ENCODE results near the gene LDLRAD4. TPM values are rescaled to one million over a fixed set of nuclear protein-coding genes. Genes with fewer than 3 reads are reported as not detected.

Gene LDLRAD4
- total RNA-seq, 1 donor, result under 0.01 TPM

DNA sequence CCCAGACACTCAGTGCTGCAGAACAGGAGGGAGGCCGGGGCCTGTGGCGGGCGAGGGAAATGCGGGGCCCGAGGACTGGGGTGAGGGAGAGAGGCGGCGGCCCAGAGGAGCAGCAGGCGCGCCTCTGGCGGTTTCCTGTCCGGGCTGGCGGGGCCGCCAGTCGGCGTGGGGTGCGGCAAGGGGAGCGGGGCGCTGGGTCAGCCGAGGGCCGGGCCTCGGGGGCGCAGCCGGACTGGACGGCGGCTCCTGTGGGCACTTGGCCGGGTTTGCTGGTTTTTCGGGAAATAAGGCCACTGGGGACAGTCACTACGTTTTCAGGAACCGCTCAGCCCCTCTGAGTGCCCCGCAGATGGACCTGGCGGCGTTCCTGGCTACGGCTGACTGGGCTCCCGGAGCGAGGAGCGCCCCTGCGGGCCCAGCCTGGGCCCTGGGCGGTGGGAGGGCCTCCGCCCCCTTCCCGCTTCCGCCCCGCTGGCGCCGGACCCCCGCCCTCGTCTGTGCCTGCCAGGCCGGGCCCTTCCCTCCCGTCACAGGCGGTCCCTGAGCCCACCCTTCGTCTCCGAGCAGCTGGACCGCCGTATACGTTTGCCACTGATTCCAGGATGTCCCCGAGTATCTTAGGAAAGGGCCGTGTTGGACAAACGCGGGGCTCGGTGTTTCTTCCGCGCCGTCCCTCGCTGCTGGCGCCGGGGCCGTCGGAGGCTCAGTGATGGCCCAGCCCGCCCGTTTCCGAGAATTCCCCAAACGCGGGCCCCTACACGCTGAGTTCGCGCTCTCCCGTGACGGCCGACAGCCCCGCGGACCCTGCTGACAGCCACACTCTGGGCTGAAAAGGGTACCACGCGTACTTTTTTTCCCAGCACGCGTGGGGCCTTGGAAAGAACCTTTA is 423.2 kb downstream of the LDLRAD4 start:
- Histone ChIP-seq H3K4me3 (ENCODE audit: insufficient read depth, low read length) (peak overlapping the region; percentile 25), H3K4me2 (ENCODE audit: insufficient read depth, low read length) (no peak overlapping the region), H3K79me2 (ENCODE audit: insufficient read depth, low read length) (no peaks in the 10 kb centered on the region), H3K27me3 (ENCODE audit: insufficient read depth, low read length) (peaks cover 13% of the 10 kb centered on the region), H3K4me1 (ENCODE audit: insufficient read depth, low read length) (no peaks in the 10 kb centered on the region), H3K36me3 (ENCODE audit: insufficient read depth, low read length) (no peaks in the 10 kb centered on the region), H2AFZ (ENCODE audit: low read length) (no peak overlapping the region), H3K9me3 (ENCODE audit: low read depth, low read length) (no peaks in the 10 kb centered on the region), H3K27ac (ENCODE audit: low read depth, low read length) (no peak overlapping the region), H4K20me1 (ENCODE audit: insufficient read depth, low read length) (no peaks in the 10 kb centered on the region)
- DNase-seq (ENCODE audit: insufficient read length, low spot score, missing footprints), result peak; percentile 90
- TF ChIP-seq CTCF (IDR thresholded peaks at IDR 0.05; ENCODE audit: extremely low read depth, low read depth, low read length), result no peak

DNA sequence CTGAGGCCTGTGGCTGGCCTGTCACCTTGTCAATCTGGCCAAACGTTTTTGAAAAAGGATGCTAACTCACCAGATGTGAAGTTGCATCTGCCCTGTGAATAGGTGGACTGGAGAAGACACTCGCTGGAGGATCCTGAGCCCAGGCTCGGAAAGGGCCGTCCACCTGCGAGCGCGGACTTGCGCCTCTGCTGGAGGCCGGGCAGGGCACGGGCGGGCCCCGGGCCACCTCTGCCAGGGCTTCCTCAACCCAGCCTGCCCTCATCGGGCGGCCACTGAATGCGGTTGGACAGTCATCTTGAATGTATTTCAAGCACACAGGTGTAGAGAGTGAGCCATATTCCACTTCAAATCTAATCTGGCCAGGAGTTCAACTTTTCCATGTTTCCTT is 423.9 kb downstream of the LDLRAD4 start:
- TF ChIP-seq CTCF (IDR thresholded peaks at IDR 0.05; ENCODE audit: extremely low read depth, low read depth, low read length), result no peak
- DNase-seq (ENCODE audit: insufficient read length, low spot score, missing footprints), result peak; percentile 45
- no peak overlapping the region for H2AFZ ChIP-seq (ENCODE audit: low read length)
- peaks cover 13% of the 10 kb centered on the region for H3K27me3 ChIP-seq (ENCODE audit: insufficient read depth, low read length)
- H3K9me3 ChIP-seq (ENCODE audit: low read depth, low read length), result no peaks in the 10 kb centered on the region
- no peak overlapping the region for H3K4me3 ChIP-seq (ENCODE audit: insufficient read depth, low read length)
- no peaks in the 10 kb centered on the region for H3K79me2 ChIP-seq (ENCODE audit: insufficient read depth, low read length)
- H3K4me1 ChIP-seq (ENCODE audit: insufficient read depth, low read length), result no peaks in the 10 kb centered on the region
- H3K4me2 ChIP-seq (ENCODE audit: insufficient read depth, low read length), result no peak overlapping the region
- no peaks in the 10 kb centered on the region for H4K20me1 ChIP-seq (ENCODE audit: insufficient read depth, low read length)
- no peaks in the 10 kb centered on the region for H3K36me3 ChIP-seq (ENCODE audit: insufficient read depth, low read length)
- no peak overlapping the region for H3K27ac ChIP-seq (ENCODE audit: low read depth, low read length)

GRCh38 chr18:13643261-13643751 is 424.7 kb downstream of the LDLRAD4 start:
- Histone ChIP-seq H3K79me2 (ENCODE audit: insufficient read depth, low read length) (no peaks in the 10 kb centered on the region), H3K4me3 (ENCODE audit: insufficient read depth, low read length) (no peak overlapping the region), H4K20me1 (ENCODE audit: insufficient read depth, low read length) (no peaks in the 10 kb centered on the region), H2AFZ (ENCODE audit: low read length) (no peak overlapping the region), H3K4me1 (ENCODE audit: insufficient read depth, low read length) (no peaks in the 10 kb centered on the region), H3K27me3 (ENCODE audit: insufficient read depth, low read length) (peaks cover 18% of the 10 kb centered on the region), H3K9me3 (ENCODE audit: low read depth, low read length) (no peaks in the 10 kb centered on the region), H3K4me2 (ENCODE audit: insufficient read depth, low read length) (no peak overlapping the region), H3K36me3 (ENCODE audit: insufficient read depth, low read length) (no peaks in the 10 kb centered on the region), H3K27ac (ENCODE audit: low read depth, low read length) (no peak overlapping the region)
- no peak for TF ChIP-seq CTCF (IDR thresholded peaks at IDR 0.05; ENCODE audit: extremely low read depth, low read depth, low read length)
- DNase-seq (ENCODE audit: insufficient read length, low spot score, missing footprints), result peak; percentile 44

- Histone ChIP-seq H2AFZ (ENCODE audit: low read length) (no peak overlapping the region), H4K20me1 (ENCODE audit: insufficient read depth, low read length) (no peaks in the 10 kb centered on the region), H3K4me3 (ENCODE audit: insufficient read depth, low read length) (no peak overlapping the region), H3K4me1 (ENCODE audit: insufficient read depth, low read length) (no peaks in the 10 kb centered on the region), H3K36me3 (ENCODE audit: insufficient read depth, low read length) (no peaks in the 10 kb centered on the region), H3K27me3 (ENCODE audit: insufficient read depth, low read length) (peaks cover 17% of the 10 kb centered on the region), H3K27ac (ENCODE audit: low read depth, low read length) (no peak overlapping the region), H3K79me2 (ENCODE audit: insufficient read depth, low read length) (no peaks in the 10 kb centered on the region), H3K4me2 (ENCODE audit: insufficient read depth, low read length) (no peak overlapping the region), H3K9me3 (ENCODE audit: low read depth, low read length) (no peaks in the 10 kb centered on the region)
- TF ChIP-seq CTCF (IDR thresholded peaks at IDR 0.05; ENCODE audit: extremely low read depth, low read depth, low read length), result no peak
- DNase-seq (ENCODE audit: insufficient read length, low spot score, missing footprints), result peak; percentile 43
These were observed 426.5 kb downstream of the LDLRAD4 start for GRCh38 chr18:13645093-13645492.
